ENCODE results near the gene CLK2. TPM values are rescaled to one million over a fixed set of nuclear protein-coding genes. Genes with fewer than 3 reads are reported as not detected.
A peak's percentile ranks its signal among the peaks of the same experiment; 100 is the strongest.

CLK2 gene
- total and polyA plus RNA-seq, 9 of the 15 experiments (the other 6 are each of a cell fraction or from before 2014, with no cell fraction given) = 13.5 to 81.4 (median 39.6) TPM

DNA sequence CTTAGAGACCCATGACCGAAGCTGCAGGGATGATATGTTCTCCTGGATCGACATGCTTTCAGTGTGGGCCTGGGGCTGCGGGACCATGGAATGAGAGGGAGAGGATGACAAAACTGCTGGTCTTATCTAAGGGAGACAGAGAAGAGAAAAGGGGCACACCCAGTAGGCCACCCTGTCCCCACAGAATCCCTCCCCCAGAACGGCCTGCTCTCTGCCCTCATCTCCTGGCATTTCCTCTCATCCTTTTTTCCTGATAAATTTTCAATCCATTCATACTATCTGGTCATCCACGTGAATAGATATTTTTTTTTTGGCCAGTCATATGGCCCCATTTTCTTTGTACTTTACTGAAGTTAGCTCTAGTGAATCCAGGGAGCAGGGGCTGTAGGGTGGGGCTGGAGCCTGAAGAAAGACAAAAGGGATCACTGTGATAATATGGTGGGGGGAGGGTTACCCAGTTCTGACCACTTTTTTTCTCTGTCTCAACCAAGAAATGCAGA, 28.1 kb upstream of the CLK2 start, which contains the start of gene PKLR (continued):
- TF ChIP-seq, protein P1, sequence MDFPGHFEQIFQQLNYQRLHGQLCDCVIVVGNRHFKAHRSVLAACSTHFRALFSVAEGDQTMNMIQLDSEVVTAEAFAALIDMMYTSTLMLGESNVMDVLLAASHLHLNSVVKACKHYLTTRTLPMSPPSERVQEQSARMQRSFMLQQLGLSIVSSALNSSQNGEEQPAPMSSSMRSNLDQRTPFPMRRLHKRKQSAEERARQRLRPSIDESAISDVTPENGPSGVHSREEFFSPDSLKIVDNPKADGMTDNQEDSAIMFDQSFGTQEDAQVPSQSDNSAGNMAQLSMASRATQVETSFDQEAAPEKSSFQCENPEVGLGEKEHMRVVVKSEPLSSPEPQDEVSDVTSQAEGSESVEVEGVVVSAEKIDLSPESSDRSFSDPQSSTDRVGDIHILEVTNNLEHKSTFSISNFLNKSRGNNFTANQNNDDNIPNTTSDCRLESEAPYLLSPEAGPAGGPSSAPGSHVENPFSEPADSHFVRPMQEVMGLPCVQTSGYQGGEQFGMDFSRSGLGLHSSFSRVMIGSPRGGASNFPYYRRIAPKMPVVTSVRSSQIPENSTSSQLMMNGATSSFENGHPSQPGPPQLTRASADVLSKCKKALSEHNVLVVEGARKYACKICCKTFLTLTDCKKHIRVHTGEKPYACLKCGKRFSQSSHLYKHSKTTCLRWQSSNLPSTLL (IDR thresholded peaks at IDR 0.05) = no peak
- no peak for TF ChIP-seq ZNF133 (CRISPR knock-in tag; IDR thresholded peaks at IDR 0.05)
- no peak for TF ChIP-seq ZC3H8 (IDR thresholded peaks at IDR 0.05)
- TF ChIP-seq ETV5 (CRISPR knock-in tag; IDR thresholded peaks at IDR 0.05; ENCODE audit: low read depth) = no peak
- TF ChIP-seq, protein P2, sequence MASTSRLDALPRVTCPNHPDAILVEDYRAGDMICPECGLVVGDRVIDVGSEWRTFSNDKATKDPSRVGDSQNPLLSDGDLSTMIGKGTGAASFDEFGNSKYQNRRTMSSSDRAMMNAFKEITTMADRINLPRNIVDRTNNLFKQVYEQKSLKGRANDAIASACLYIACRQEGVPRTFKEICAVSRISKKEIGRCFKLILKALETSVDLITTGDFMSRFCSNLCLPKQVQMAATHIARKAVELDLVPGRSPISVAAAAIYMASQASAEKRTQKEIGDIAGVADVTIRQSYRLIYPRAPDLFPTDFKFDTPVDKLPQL (IDR thresholded peaks at IDR 0.05; ENCODE audit: extremely low read depth, insufficient read length) = peak; percentile 53
- TF ChIP-seq KLF16 (IDR thresholded peaks at IDR 0.05) = peak; percentile 23; the same call in 1 of the 2 replicates
- TF ChIP-seq MBD2 (IDR thresholded peaks at IDR 0.05; ENCODE audit: borderline replicate concordance, low read depth) = 0 out of 2 replicates have a peak, but pooled peaks have one; percentile 19
- peak; percentile 56; the same call in 1 of the 2 replicates for TF ChIP-seq EP400 (IDR thresholded peaks at IDR 0.05)
- no peak for TF ChIP-seq ZNF436 (CRISPR knock-in tag; IDR thresholded peaks at IDR 0.05)
- TF ChIP-seq, protein P3, sequence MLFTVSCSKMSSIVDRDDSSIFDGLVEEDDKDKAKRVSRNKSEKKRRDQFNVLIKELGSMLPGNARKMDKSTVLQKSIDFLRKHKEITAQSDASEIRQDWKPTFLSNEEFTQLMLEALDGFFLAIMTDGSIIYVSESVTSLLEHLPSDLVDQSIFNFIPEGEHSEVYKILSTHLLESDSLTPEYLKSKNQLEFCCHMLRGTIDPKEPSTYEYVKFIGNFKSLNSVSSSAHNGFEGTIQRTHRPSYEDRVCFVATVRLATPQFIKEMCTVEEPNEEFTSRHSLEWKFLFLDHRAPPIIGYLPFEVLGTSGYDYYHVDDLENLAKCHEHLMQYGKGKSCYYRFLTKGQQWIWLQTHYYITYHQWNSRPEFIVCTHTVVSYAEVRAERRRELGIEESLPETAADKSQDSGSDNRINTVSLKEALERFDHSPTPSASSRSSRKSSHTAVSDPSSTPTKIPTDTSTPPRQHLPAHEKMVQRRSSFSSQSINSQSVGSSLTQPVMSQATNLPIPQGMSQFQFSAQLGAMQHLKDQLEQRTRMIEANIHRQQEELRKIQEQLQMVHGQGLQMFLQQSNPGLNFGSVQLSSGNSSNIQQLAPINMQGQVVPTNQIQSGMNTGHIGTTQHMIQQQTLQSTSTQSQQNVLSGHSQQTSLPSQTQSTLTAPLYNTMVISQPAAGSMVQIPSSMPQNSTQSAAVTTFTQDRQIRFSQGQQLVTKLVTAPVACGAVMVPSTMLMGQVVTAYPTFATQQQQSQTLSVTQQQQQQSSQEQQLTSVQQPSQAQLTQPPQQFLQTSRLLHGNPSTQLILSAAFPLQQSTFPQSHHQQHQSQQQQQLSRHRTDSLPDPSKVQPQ (CRISPR knock-in tag; IDR thresholded peaks at IDR 0.05; ENCODE audit: borderline replicate concordance) = no peak
- TF ChIP-seq, protein P4, sequence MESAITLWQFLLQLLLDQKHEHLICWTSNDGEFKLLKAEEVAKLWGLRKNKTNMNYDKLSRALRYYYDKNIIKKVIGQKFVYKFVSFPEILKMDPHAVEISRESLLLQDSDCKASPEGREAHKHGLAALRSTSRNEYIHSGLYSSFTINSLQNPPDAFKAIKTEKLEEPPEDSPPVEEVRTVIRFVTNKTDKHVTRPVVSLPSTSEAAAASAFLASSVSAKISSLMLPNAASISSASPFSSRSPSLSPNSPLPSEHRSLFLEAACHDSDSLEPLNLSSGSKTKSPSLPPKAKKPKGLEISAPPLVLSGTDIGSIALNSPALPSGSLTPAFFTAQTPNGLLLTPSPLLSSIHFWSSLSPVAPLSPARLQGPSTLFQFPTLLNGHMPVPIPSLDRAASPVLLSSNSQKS (CRISPR knock-in tag; IDR thresholded peaks at IDR 0.05) = no peak
- TF ChIP-seq GABPA (tag; conservative IDR thresholded peaks at IDR 0.05; ENCODE audit: low read depth) = no peak
- no peak for TF ChIP-seq XRCC5 (IDR thresholded peaks at IDR 0.05; ENCODE audit: low read depth, low read length)
- TF ChIP-seq, protein P5, sequence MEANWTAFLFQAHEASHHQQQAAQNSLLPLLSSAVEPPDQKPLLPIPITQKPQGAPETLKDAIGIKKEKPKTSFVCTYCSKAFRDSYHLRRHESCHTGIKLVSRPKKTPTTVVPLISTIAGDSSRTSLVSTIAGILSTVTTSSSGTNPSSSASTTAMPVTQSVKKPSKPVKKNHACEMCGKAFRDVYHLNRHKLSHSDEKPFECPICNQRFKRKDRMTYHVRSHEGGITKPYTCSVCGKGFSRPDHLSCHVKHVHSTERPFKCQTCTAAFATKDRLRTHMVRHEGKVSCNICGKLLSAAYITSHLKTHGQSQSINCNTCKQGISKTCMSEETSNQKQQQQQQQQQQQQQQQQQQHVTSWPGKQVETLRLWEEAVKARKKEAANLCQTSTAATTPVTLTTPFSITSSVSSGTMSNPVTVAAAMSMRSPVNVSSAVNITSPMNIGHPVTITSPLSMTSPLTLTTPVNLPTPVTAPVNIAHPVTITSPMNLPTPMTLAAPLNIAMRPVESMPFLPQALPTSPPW (CRISPR knock-in tag; IDR thresholded peaks at IDR 0.05) = peak; percentile 42; the same call in 1 of the 2 replicates
- no peak for TF ChIP-seq NFE2 (IDR thresholded peaks at IDR 0.05; ENCODE audit: low read depth)
- TF ChIP-seq KAT7 (CRISPR knock-in tag; IDR thresholded peaks at IDR 0.05; ENCODE audit: borderline replicate concordance) = peak; percentile 63; the same call in 1 of the 2 replicates
- no peak for TF ChIP-seq GABPB2 (CRISPR knock-in tag; conservative IDR thresholded peaks at IDR 0.05)
- TF ChIP-seq, protein P6, sequence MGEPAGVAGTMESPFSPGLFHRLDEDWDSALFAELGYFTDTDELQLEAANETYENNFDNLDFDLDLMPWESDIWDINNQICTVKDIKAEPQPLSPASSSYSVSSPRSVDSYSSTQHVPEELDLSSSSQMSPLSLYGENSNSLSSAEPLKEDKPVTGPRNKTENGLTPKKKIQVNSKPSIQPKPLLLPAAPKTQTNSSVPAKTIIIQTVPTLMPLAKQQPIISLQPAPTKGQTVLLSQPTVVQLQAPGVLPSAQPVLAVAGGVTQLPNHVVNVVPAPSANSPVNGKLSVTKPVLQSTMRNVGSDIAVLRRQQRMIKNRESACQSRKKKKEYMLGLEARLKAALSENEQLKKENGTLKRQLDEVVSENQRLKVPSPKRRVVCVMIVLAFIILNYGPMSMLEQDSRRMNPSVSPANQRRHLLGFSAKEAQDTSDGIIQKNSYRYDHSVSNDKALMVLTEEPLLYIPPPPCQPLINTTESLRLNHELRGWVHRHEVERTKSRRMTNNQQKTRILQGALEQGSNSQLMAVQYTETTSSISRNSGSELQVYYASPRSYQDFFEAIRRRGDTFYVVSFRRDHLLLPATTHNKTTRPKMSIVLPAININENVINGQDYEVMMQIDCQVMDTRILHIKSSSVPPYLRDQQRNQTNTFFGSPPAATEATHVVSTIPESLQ (CRISPR knock-in tag; IDR thresholded peaks at IDR 0.05) = no peak
